Muscle layer of colon (tissue), 2 donors: ENCODE data around the gene STIM1.
"Not testable (repeated sequence)": the region's sequence is repeated elsewhere in the genome, so short reads cannot be mapped to it uniquely, and the experiment has no call there.

ENCODE experiments used
- H3K27ac ChIP-seq: one replicate; pipeline ENCODE4 v1.7.0; 2013; ENCODE audit warnings: low read depth, mild to moderate bottlenecking, low read length, moderate library complexity
- H3K27me3 ChIP-seq, 2 donors: one replicate each; pipeline ENCODE4 v1.7.0; 2013; ENCODE audit warnings: low read length in 2 of 2, mild to moderate bottlenecking in 2 of 2; ENCODE audit not compliant: insufficient read depth in 2 of 2, control insufficient read depth in 1 of 2
- H3K36me3 ChIP-seq: one replicate; pipeline ENCODE4 v1.7.0; 2013; ENCODE audit warnings: mild to moderate bottlenecking, low read length; ENCODE audit not compliant: insufficient read depth
- H3K4me1 ChIP-seq: one replicate; pipeline ENCODE4 v1.7.0; 2013; ENCODE audit warnings: mild to moderate bottlenecking, low read length; ENCODE audit not compliant: insufficient read depth
- H3K4me3 ChIP-seq, 2 donors: one replicate each; pipeline ENCODE4 v1.7.0; 2013; ENCODE audit warnings: low read length in 2 of 2, low read depth in 1 of 2, mild to moderate bottlenecking in 1 of 2, moderate library complexity in 1 of 2
- H3K9ac ChIP-seq: one replicate; pipeline ENCODE4 v1.7.0; 2013; ENCODE audit warnings: low read length
- H3K9me3 ChIP-seq: one replicate; pipeline ENCODE4 v1.7.0; 2013; ENCODE audit warnings: mild to moderate bottlenecking, low read length
- donor health status: abdominal sarcoma.
- donor health status: Adenocarcinoma of cecum.

Gene STIM1

DNA sequence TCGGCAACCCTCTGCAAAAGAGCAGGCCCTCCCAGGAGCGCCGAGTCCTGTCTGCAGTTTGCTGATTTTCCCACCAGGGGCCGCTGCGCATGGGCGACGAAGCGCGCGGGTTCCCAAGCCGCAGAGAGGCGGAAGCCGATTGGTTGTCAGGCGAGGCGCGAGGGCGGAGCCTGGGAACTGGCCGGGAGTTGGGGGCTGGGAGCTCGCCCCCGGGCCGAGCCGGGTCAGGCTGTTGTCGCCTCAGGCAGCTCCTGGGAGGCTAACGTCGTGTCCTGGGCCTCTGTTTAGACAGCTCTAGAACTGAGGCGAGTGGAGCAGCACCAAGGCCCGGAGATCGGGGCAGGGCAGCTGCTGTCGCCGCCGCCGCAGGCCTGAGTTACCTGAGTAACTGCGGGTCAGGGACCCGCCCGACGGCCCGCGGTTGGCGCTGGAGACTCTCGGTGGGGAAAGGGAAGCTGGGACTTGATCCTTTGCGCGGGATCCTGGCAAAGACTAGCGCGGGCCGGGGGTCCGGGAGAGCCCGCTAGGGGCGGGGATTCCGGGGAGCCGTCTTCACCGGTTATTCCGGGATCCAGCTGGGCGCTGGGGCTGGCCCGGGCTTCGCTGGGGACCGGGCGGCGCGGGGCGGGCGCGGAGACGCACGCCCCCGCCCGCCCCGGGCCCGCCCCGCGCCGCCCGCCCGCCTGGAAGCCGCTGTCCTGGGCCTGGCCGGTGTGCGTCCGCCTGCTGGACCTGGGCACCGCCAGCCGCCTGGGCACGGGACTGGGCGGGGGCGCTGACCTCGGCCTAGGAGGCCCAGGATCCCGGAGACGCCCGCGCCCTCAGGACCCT lies at the start of gene STIM1:
STIM1 (plus strand) TSS at position 688 of the 831 bp plus-strand sequence. CDS start 607 bp downstream, outside the sequence.
- H3K36me3 ChIP-seq, result no peaks in the 10 kb centered on the region
- H3K27me3 ChIP-seq, result no peaks in the 10 kb centered on the region
- peak within 1 kb of the TSS; percentile 84 to 95 for H3K4me3 ChIP-seq
- H3K9ac ChIP-seq, result peak within 1 kb of the TSS; percentile 72
- H3K9me3 ChIP-seq, result no peaks in the 10 kb centered on the region
- H3K27ac ChIP-seq, result peak within 1 kb of the TSS; percentile 99
- H3K4me1 ChIP-seq, result peaks cover 45% of the 10 kb centered on the region

GRCh38 chr11:3807909-3808860 lies 47.3 kb upstream of the STIM1 start, which contains the start of gene PGAP2:
PGAP2 (plus strand) TSS chr11:3808560; CDS start chr11:3811260, 2,700 bp downstream.
- H3K36me3 ChIP-seq, result no peaks in the 10 kb centered on the region
- peaks cover 10% of the 10 kb centered on the region for H3K4me1 ChIP-seq
- H3K27ac ChIP-seq, result peak within 1 kb of the TSS; percentile 54
- no peaks in the 10 kb centered on the region for H3K27me3 ChIP-seq
- H3K4me3 ChIP-seq, result peak within 1 kb of the TSS; percentile 74 to 91
- no peaks in the 10 kb centered on the region for H3K9me3 ChIP-seq
- H3K9ac ChIP-seq, result peak within 1 kb of the TSS; percentile 12

DNA sequence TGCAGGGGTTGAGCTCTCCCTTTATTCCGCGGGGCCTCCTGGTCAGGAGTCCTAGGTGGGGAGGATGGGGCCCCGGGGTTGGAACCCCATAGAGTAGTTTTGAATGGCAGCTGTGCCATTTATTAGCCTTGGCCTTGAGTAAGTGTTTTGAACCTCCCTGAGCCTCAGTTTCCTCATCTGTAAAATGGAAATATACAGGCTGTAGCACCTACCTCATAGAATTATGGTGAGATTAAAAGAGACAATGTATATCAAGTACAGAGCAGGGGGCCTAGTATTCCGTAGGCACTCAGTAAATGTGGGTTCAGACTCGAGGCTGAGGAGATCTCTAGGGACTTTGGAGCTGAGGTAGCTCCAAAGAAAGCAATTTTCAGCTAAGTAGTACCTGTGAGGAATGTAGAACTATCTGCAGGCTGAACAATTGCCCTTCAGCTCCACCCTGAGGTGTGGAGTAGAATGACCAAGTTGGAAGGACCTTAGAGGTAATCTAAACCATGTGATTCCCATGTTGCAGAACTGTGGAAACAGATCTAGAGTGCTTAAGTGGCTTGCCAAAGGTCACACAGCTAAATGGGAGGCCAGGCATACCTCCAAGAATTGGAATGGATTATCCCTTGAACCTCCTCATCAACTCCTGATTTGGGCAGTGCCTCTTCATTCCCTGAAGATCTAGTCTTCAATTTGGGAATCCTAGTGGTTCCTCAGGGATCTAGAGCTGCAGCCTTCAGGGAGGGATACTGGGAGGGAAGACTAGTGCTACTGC lies 46.4 kb upstream of the STIM1 start:
- no peak overlapping the region for H3K9ac ChIP-seq
- H3K4me3 ChIP-seq, result peak overlapping the region; percentile 74 to 91
- H3K27me3 ChIP-seq, result no peaks in the 10 kb centered on the region
- H3K4me1 ChIP-seq, result peaks cover 10% of the 10 kb centered on the region
- H3K9me3 ChIP-seq, result no peaks in the 10 kb centered on the region
- H3K27ac ChIP-seq, result peak overlapping the region; percentile 54
- H3K36me3 ChIP-seq, result no peaks in the 10 kb centered on the region

DNA sequence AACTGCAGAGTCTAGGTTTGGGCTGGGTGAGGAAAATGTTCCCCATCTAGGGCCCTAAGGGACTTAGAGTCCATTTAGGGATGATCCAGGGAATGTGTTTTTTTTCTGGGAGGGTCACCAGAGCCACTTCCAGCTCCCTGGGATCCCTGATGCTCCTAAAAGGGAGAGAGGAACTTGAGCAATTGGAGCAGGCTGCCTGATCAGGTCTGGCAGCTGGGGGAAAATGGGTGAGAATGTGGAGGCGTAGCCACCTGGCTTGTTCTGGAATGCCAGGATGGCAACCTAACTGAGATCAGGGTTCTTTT lies 45.9 kb upstream of the STIM1 start:
- Histone ChIP-seq H3K36me3 (no peaks in the 10 kb centered on the region), H3K4me3 (no peak overlapping the region), H3K27ac (no peak overlapping the region)

DNA sequence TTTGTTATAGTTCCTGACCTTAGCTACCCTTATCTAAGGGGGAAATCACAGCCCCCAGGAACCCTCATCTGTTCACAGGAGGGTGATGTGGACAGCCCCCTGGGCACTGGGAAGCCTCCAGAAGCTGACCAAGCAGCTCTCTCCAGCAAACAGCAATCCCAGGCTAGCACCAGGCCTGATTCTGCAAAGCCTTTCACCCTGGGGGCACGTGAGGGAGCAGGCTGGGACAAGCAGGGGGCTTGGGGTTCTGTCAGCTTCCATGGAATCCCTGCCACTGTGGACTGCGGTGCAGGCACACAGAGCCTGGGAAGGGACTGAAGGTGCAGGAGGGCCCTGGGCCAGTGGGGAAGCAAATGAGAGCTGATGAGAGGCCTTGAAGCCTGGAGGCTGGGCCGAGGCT lies 45.0 kb upstream of the STIM1 start:
- H3K36me3 ChIP-seq, result no peaks in the 10 kb centered on the region
- no peaks in the 10 kb centered on the region for H3K27me3 ChIP-seq
- H3K4me3 ChIP-seq, result no peak overlapping the region
- H3K4me1 ChIP-seq, result peaks cover 10% of the 10 kb centered on the region
- H3K9ac ChIP-seq, result no peak overlapping the region
- no peaks in the 10 kb centered on the region for H3K9me3 ChIP-seq
- H3K27ac ChIP-seq, result no peak overlapping the region

More for the DNA sequence above, 45.9 kb upstream of the STIM1 start:
- H3K9ac ChIP-seq, result no peak overlapping the region
- H3K9me3 ChIP-seq, result no peaks in the 10 kb centered on the region
- no peaks in the 10 kb centered on the region for H3K27me3 ChIP-seq
- H3K4me1 ChIP-seq, result peaks cover 10% of the 10 kb centered on the region

DNA sequence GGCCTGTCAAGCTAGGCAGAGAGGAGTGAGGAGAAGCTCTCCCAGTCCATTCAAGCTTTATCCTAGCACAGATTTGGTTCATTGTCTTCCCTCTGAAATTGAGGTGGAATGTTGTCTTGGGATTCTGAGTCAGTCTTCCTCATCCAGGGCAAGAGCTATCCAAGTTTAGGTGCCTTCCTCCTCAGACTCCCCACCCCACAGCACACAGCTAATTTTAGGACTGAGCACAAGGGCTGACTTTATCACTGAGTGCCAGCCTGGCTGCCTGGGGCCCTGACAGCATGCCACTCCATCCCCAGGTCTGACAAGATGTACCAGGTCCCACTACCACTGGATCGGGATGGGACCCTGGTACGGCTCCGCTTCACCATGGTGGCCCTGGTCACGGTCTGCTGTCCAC lies 44.5 kb upstream of the STIM1 start:
- H3K27ac ChIP-seq, result no peak overlapping the region
- no peaks in the 10 kb centered on the region for H3K36me3 ChIP-seq
- H3K9me3 ChIP-seq, result no peaks in the 10 kb centered on the region
- H3K27me3 ChIP-seq, result no peaks in the 10 kb centered on the region
- no peak overlapping the region for H3K4me3 ChIP-seq
- H3K4me1 ChIP-seq, result peaks cover 10% of the 10 kb centered on the region
- H3K9ac ChIP-seq, result no peak overlapping the region

GRCh38 chr11:3814832-3815231 lies 40.6 kb upstream of the STIM1 start:
- H3K4me1 ChIP-seq, H3K27me3 ChIP-seq, H3K27ac ChIP-seq, H3K9me3 ChIP-seq, H3K36me3 ChIP-seq, H3K9ac ChIP-seq, H3K4me3 ChIP-seq: not testable (repeated sequence)

DNA sequence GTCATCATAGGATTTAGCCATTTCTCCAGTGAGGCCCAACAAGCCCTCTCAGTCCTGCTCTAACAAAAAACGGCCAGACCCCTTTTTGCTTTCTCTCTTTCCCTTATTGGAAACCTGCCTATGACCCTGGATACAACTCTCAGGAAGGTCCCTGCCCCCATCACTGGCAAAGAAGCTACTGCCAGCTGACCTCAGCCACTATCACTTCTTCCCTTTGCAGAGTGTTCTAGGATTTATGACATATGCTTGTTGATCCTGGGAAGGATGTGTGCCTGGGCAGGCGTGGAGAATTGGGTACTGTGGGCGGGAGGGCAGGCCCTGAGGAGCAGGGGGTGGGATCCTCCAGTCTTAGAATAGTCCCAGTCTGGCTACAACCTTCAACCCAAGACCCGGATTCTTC lies 39.6 kb upstream of the STIM1 start:
- Histone ChIP-seq H3K36me3 (no peaks in the 10 kb centered on the region), H3K9ac (no peak overlapping the region), H3K4me1 (no peaks in the 10 kb centered on the region), H3K9me3 (no peaks in the 10 kb centered on the region), H3K27me3 (no peaks in the 10 kb centered on the region), H3K4me3 (no peak overlapping the region), H3K27ac (no peak overlapping the region)

- H3K36me3 ChIP-seq, result no peaks in the 10 kb centered on the region
- no peak overlapping the region for H3K4me3 ChIP-seq
- no peak overlapping the region for H3K27ac ChIP-seq
- no peak overlapping the region for H3K9ac ChIP-seq
- no peaks in the 10 kb centered on the region for H3K9me3 ChIP-seq
- no peaks in the 10 kb centered on the region for H3K4me1 ChIP-seq
- H3K27me3 ChIP-seq, result no peaks in the 10 kb centered on the region
Observed at GRCh38 chr11:3816673-3817072, 38.8 kb upstream of the STIM1 start.

DNA sequence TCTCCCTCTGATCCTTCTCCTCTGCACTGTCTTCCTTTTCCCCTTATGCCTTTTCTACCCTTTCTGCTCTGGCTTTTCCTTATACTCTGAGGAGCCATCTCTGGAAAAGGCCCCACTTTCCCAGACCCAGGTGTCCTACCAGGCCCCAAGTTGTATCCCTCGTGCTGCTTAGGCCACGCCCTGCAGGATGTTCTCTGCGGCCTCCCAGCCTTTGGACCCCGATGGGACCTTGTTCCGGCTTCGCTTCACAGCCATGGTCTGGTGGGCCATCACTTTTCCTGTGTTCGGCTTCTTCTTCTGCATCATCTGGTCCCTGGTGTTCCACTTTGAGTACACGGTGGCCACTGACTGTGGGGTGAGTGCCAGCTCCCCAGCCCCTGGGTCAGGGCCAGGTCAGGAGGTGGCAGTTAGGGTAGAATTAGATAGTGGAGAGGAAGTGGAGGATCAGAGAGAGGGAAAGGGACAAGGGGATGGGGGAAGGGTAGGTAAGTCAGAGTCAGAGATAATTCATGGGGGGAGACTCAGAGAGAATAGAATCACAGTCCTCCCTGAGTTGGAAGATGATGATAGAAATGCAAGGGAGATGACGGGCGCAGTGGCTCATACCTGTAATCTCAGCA lies 38.2 kb upstream of the STIM1 start:
- no peak overlapping the region for H3K4me3 ChIP-seq
- H3K27me3 ChIP-seq, result no peaks in the 10 kb centered on the region
- no peak overlapping the region for H3K9ac ChIP-seq
- H3K27ac ChIP-seq, result no peak overlapping the region
- H3K9me3 ChIP-seq, result no peaks in the 10 kb centered on the region
- H3K36me3 ChIP-seq, result no peaks in the 10 kb centered on the region
- no peaks in the 10 kb centered on the region for H3K4me1 ChIP-seq

DNA sequence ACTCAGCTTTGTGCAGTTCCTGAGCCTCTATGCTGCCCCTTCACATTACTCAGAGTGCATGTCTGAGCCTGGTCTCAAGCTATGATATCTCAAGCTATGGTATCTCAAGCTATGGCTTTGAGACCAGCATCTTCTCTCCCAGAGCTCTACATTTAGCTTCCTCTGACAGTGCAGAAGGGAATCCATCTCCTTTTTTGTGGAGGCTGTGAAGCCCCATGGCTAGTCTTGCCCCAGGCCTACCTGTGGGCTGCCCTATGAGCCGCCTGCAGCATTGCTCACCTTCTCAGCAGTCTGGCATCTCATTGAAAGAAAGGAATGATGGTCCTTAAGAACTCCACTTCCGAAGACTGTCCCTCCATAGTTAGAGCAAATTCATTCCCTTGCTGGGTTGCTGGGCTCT lies 34.5 kb upstream of the STIM1 start:
- no peak overlapping the region for H3K9ac ChIP-seq
- H3K9me3 ChIP-seq, result no peaks in the 10 kb centered on the region
- no peaks in the 10 kb centered on the region for H3K27me3 ChIP-seq
- H3K36me3 ChIP-seq, result peaks cover 4% of the 10 kb centered on the region
- H3K27ac ChIP-seq, result no peak overlapping the region
- H3K4me3 ChIP-seq, result no peak overlapping the region
- H3K4me1 ChIP-seq, result no peaks in the 10 kb centered on the region
